ENCODE data around the gene CD160. TPM values are rescaled to one million over a fixed set of nuclear protein-coding genes. Genes with fewer than 3 reads are reported as not detected.
"Not testable (repeated sequence)": the region's sequence is repeated elsewhere in the genome, so short reads cannot be mapped to it uniquely, and the experiment has no call there.

The CD160 gene
- total RNA-seq, 3 donors from 2014 or later = 0.59 to 0.98 TPM; not detected in 1

DNA sequence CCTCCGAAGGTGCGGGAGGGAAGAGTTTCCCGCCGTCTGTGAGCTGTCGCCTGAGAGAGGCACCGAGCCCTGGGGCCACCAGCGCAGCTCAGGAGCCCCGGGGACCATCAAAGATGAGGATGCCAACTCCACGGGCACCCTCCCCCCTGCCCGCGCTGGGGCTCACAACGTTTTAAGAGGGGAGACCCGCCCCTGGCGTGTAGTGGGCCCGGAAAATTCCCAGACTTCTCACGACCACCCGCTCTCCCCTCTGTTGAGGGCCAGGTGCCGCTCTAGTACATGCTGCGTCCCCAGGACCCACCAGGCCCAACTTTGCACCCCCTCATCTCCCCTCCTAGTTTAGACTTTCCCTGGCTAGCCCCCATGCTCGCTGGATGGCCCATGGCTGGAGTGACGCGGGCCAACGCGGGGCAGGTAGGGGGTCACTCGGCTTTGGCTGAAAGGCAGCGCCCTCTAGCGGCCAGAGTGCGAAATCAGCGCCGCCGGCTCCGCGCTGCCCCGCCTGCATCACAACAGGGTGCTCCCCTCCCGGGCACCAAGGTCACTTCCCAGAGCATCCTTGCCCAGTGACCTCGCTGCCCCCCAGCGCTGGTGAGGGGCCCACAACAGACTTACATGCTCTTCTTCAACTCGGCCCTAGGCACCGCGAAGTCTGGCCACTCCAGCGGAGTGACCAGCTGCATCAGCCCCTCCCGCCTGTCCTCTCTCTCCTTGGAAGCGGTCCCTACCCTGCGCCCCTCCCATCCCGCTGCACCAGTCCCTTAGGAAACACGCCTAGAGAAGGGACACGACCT is 1.8 kb downstream of the CD160 start:
- H3K27me3 ChIP-seq = no peaks in the 10 kb centered on the region
- peak overlapping the region in 1 of 2 donors; percentile 34 for H3K27ac ChIP-seq
- DNase-seq (ENCODE audit: low spot score in 2 of 2) = peak; percentile 49 to 76
- TF ChIP-seq, protein P1, sequence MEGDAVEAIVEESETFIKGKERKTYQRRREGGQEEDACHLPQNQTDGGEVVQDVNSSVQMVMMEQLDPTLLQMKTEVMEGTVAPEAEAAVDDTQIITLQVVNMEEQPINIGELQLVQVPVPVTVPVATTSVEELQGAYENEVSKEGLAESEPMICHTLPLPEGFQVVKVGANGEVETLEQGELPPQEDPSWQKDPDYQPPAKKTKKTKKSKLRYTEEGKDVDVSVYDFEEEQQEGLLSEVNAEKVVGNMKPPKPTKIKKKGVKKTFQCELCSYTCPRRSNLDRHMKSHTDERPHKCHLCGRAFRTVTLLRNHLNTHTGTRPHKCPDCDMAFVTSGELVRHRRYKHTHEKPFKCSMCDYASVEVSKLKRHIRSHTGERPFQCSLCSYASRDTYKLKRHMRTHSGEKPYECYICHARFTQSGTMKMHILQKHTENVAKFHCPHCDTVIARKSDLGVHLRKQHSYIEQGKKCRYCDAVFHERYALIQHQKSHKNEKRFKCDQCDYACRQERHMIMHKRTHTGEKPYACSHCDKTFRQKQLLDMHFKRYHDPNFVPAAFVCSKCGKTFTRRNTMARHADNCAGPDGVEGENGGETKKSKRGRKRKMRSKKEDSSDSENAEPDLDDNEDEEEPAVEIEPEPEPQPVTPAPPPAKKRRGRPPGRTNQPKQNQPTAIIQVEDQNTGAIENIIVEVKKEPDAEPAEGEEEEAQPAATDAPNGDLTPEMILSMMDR (IDR thresholded peaks at IDR 0.05) = peak; percentile 79 to 93 (median 90)
- TF ChIP-seq POLR2A (IDR thresholded peaks at IDR 0.05) (no peak), POLR2AphosphoS5 (IDR thresholded peaks at IDR 0.05) (no peak)
- peak overlapping the region; percentile 21 to 61 (median 37) for H3K4me3 ChIP-seq
- intact Hi-C loops (cut with DNase I; ENCODE audit: low total_unique reads) = no loop called here
- no peaks in the 10 kb centered on the region for H3K36me3 ChIP-seq
- no peaks in the 10 kb centered on the region for H3K9me3 ChIP-seq
- no peaks in the 10 kb centered on the region for H3K4me1 ChIP-seq

- intact Hi-C loops (cut with DNase I; ENCODE audit: low total_unique reads); H3K27ac ChIP-seq; DNase-seq (ENCODE audit: low spot score in 2 of 2); H3K4me1 ChIP-seq; H3K36me3 ChIP-seq; H3K9me3 ChIP-seq; H3K27me3 ChIP-seq; H3K4me3 ChIP-seq: not testable (repeated sequence)
These were observed 6.9 kb downstream of the CD160 start for GRCh38 chr1:145726193-145726592.

DNA sequence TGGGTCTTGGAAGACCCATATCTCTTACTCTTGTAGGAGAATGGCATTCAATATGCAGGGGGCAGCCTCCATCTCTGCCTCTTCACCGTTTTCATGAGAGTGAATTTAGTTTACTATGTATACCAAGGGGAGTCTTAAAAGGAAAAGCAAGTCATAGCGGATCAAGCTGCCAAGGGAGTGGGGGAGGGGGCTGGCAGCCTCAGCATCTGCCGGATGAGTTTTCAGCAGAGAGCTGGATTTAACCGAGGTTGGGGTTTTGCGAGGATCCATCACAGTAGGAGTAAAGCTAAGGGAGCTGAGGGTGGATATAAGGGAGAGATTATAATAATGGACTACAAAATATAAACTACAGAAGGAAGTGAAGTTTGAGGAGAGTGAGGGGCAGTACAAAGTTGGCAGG is 9.9 kb downstream of the CD160 start:
- no peak overlapping the region for H3K27ac ChIP-seq
- no peak for DNase-seq (ENCODE audit: low spot score in 2 of 2)
- H3K4me3 ChIP-seq = no peak overlapping the region
- TF ChIP-seq POLR2AphosphoS5 (IDR thresholded peaks at IDR 0.05) = no peak
- TF ChIP-seq POLR2A (IDR thresholded peaks at IDR 0.05) = no peak
- TF ChIP-seq, protein P1 (IDR thresholded peaks at IDR 0.05) = no peak
- intact Hi-C loops (cut with DNase I; ENCODE audit: low total_unique reads) = no loop called here
- no peaks in the 10 kb centered on the region for H3K27me3 ChIP-seq
- no peaks in the 10 kb centered on the region for H3K4me1 ChIP-seq
- no peaks in the 10 kb centered on the region for H3K9me3 ChIP-seq
- no peaks in the 10 kb centered on the region for H3K36me3 ChIP-seq

- H3K27me3 ChIP-seq = no peaks in the 10 kb centered on the region
- intact Hi-C loops (cut with DNase I; ENCODE audit: low total_unique reads) = no loop called here
- H3K9me3 ChIP-seq = no peaks in the 10 kb centered on the region
- TF ChIP-seq POLR2A (IDR thresholded peaks at IDR 0.05) (no peak), POLR2AphosphoS5 (IDR thresholded peaks at IDR 0.05) (no peak)
- TF ChIP-seq, protein P1 (IDR thresholded peaks at IDR 0.05) = no peak
- H3K27ac ChIP-seq = no peak overlapping the region
- no peak overlapping the region for H3K4me3 ChIP-seq
- no peaks in the 10 kb centered on the region for H3K36me3 ChIP-seq
- no peak for DNase-seq (ENCODE audit: low spot score in 2 of 2)
- no peaks in the 10 kb centered on the region for H3K4me1 ChIP-seq
These were observed 10.6 kb downstream of the CD160 start for GRCh38 chr1:145729666-145730436.

- no peaks in the 10 kb centered on the region for H3K36me3 ChIP-seq
- H3K27me3 ChIP-seq = no peaks in the 10 kb centered on the region
- no peak overlapping the region for H3K27ac ChIP-seq
- H3K9me3 ChIP-seq = no peaks in the 10 kb centered on the region
- H3K4me3 ChIP-seq = no peak overlapping the region
- intact Hi-C loops (cut with DNase I; ENCODE audit: low total_unique reads) = no loop called here
- TF ChIP-seq, protein P1 (IDR thresholded peaks at IDR 0.05) = no peak
- TF ChIP-seq POLR2AphosphoS5 (IDR thresholded peaks at IDR 0.05) (no peak), POLR2A (IDR thresholded peaks at IDR 0.05) (no peak)
- DNase-seq (ENCODE audit: low spot score in 2 of 2) = no peak
- no peaks in the 10 kb centered on the region for H3K4me1 ChIP-seq
These were observed 11.2 kb downstream of the CD160 start for GRCh38 chr1:145730467-145730866.

Data from breast epithelium (tissue), 4 donors.